Peyer's patch (tissue), 4 donors: ENCODE data around the gene C2orf68.

Experiments used
- POLR2A ChIP-seq, 2 donors: fragments of 450-650 bp; IDR thresholded peaks; one replicate each; pipeline ENCODE4 v1.5.1; 2017; ENCODE audit warnings: antibody characterized with exemption in 2 of 2, mild to moderate bottlenecking in 2 of 2, moderate library complexity in 2 of 2
- TF ChIP-seq, protein P1 (sequence below), 6 experiments: fragments of 450-650 bp in 4 of 6; fragments of 200-600 bp in 2 of 6; sonication (generic) in 1 of 6; IDR thresholded peaks; one replicate each; pipeline ENCODE4 v1.5.1; 2017 to 2019; ENCODE audit warnings: antibody characterized with exemption in 6 of 6, mild to moderate bottlenecking in 3 of 6, moderate library complexity in 1 of 6

DNA sequence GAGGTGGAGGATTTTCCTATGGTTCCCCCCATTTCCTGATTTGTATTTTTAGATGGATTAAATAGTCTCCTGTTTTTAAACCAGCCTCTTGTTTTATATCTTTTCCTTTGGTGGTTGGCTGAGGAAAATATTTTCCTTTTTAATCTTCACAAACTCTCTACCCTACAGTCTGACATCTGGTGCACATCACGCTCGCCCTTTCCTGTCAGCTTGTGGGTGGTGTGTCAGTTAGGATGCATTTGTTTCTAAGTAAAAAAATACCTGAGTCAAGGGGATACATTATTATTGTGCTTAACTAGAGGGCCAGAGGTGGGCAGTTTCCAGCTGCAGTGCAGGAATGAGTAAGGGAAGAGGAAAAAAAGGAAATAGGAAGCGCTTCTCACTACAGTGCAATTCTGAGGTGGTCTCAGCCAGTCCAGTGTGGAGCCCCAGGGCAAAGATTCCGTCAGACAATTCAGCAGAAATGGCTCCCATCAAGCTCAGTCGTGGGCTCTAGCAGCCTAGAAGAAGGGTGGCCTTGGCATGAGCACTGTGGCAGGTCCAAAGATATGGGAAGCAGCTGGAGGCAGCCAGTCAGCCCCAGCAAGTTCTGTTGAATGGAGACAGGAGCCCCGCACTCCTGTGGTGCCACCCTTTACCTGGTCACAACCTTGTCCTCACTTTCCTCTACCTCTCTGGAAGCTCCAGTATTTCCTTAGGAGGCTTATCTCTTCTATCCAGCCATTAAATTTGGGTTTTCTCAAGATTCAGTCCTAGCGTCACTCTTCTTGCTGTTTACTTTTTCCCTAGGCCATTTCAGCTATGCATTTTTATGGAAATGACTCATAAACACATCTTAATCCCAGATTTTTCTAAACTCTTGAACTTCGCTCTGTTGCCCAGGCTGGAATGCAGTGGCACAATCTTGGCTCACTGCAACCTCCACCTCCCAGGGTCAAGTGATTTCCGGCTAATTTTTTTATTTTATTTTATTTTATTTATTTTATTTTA lies 37.6 kb upstream of the C2orf68 start:
- TF ChIP-seq, protein P1, sequence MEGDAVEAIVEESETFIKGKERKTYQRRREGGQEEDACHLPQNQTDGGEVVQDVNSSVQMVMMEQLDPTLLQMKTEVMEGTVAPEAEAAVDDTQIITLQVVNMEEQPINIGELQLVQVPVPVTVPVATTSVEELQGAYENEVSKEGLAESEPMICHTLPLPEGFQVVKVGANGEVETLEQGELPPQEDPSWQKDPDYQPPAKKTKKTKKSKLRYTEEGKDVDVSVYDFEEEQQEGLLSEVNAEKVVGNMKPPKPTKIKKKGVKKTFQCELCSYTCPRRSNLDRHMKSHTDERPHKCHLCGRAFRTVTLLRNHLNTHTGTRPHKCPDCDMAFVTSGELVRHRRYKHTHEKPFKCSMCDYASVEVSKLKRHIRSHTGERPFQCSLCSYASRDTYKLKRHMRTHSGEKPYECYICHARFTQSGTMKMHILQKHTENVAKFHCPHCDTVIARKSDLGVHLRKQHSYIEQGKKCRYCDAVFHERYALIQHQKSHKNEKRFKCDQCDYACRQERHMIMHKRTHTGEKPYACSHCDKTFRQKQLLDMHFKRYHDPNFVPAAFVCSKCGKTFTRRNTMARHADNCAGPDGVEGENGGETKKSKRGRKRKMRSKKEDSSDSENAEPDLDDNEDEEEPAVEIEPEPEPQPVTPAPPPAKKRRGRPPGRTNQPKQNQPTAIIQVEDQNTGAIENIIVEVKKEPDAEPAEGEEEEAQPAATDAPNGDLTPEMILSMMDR (IDR thresholded peaks at IDR 0.05): no peak
- no peak for TF ChIP-seq POLR2A (IDR thresholded peaks at IDR 0.05)
